ENCODE data around the gene LINGO1.

- no peak for TF ChIP-seq GATA2 (IDR thresholded peaks at IDR 0.05; ENCODE audit: low read depth, low read length)
- no peak for TF ChIP-seq GATA3 (IDR thresholded peaks at IDR 0.05; ENCODE audit: low read depth, low read length)
Observed at GRCh38 chr15:77639431-77639830, 6.7 kb upstream of the LINGO1 start.

All from SH-SY5Y (cell line).